GM19035 (cell line): ENCODE data around the gene OSBP.
"Not testable (repeated sequence)": the region's sequence is repeated elsewhere in the genome, so short reads cannot be mapped to it uniquely, and the experiment has no call there.

Experiments
- ATAC-seq: cut with Tn5 transposase; IDR thresholded peaks from one replicate; pipeline ENCODE4 v1.9.1; 2021; ENCODE audit not compliant: unreplicated experiment

The OSBP gene, protein sequence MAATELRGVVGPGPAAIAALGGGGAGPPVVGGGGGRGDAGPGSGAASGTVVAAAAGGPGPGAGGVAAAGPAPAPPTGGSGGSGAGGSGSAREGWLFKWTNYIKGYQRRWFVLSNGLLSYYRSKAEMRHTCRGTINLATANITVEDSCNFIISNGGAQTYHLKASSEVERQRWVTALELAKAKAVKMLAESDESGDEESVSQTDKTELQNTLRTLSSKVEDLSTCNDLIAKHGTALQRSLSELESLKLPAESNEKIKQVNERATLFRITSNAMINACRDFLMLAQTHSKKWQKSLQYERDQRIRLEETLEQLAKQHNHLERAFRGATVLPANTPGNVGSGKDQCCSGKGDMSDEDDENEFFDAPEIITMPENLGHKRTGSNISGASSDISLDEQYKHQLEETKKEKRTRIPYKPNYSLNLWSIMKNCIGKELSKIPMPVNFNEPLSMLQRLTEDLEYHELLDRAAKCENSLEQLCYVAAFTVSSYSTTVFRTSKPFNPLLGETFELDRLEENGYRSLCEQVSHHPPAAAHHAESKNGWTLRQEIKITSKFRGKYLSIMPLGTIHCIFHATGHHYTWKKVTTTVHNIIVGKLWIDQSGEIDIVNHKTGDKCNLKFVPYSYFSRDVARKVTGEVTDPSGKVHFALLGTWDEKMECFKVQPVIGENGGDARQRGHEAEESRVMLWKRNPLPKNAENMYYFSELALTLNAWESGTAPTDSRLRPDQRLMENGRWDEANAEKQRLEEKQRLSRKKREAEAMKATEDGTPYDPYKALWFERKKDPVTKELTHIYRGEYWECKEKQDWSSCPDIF

GRCh38 chr11:59615637-59616395 lies at the start of gene OSBP:
TSS of gene OSBP (minus strand) at chr11:59615774. CDS start at chr11:59615664, 110 bp downstream.
- ATAC-seq, result peak; percentile 87

DNA sequence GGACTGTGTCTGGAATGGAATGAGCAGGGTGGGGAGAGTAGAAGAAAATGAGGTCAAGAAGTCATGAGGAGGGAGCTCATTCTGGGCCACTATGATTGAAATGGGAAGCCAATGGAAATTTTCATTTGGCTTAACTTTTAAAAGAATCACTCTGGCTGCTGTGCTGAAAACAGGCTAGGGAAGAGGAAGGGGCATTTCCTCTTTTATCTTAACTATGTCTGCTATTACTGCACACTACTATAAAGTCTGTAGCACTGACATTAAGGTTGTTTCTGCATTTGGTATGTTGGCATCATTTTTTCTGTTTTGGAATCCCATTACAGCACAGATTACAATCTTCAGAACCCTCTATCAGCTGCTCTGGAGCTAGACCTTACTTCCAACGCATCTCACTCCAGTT lies 45.0 kb upstream of the OSBP start:
- ATAC-seq, result no peak

DNA sequence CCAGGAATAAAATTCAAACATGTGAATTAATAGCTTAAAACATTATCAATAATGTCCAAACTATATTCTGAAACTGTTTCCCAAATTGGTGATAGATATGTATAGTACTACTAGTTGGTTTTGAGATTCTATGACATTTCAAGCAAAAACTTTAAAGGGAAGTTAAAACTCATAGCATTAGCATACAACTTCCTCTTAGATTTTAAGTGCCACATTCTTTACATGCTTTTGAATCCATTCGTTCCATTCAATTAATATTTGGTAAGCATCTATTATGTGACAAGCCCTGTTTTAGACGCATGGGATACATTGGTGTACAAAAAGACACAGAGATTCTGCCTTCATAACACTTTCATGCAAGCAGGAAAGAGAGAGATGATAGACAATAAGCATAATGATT lies 44.4 kb upstream of the OSBP start:
- no peak for ATAC-seq

DNA sequence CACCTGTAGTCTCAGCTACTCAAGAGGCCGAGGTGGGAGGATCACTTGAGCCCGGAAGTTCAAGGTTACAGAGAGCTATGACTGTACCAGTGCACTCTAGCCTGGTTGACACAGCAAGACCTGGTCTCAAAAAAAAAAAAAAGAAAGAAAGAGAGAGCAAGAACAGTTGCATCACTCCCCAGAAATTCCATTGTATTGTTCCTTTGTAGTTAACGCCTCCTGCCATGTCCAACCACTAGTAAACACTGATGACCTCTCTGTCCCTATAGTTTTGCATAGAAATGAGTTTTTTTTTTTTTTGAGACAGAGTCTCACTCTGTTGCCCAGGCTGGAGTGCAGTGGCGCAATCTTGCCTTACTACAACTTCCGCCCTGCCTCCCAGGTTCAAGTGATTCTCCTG lies 42.5 kb upstream of the OSBP start:
- ATAC-seq, result no peak

DNA sequence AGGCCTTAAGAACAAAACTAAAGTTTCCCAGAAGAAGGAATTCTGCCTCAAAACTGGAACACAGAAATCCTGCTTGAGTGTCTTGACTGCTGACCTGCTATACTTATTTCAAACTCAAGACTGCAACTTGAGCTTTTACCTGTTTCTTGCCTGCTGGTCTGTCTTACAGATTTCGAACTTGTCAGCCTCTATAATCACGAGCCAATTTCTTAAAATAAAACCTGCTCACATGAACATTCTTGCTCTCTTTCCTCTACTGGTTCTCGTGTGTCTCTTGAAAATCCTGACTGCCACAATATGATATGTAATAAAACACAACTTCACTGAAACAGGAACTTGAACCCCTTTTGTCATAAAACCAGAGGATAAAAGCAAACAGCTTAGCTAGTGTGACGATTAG lies 39.3 kb upstream of the OSBP start:
- ATAC-seq, result no peak

DNA sequence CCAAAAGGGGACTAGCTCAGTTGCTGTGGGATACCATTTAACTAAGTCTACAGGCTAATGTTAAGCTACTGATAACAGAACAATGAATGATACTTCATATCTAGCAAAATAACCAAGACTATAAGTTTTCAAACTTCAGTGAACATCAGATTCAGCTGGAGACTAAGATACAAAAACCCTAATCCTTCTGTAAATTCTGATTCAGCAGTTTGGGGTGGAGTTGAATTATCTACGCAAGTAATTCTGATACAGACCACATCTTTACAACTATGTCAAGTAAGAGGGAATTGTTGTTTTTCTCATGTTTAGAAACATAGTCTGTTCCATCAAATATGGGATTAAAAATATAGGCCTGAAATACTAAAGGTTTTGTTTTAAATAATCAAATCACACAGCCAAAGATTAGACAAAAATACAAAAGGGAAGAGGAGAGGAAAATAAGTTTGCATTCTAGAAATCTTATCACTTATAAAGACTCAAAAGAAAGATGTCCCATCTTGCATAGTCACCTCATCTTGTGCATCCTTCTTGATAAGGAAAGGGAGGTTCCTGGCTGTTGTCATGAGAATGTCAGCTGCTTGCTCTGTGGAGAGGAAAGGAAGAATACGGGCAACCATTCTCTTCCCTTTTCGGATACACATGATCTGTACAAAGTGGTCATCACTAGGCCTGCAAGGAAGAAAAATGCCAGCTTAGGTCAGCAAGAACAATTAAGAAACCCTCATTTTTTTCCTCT lies 31.8 kb upstream of the OSBP start:
- no peak for ATAC-seq

- no peak for ATAC-seq
Observed at GRCh38 chr11:59644528-59644927, 29.0 kb upstream of the OSBP start.

GRCh38 chr11:59643390-59643789 lies 27.8 kb upstream of the OSBP start:
- ATAC-seq, result no peak

- no peak for ATAC-seq
Observed at GRCh38 chr11:59641156-59641555, 25.6 kb upstream of the OSBP start.

GRCh38 chr11:59630493-59630892 lies 14.9 kb upstream of the OSBP start:
- ATAC-seq, result no peak

GRCh38 chr11:59629996-59630395 lies 14.4 kb upstream of the OSBP start:
- ATAC-seq, result no peak

DNA sequence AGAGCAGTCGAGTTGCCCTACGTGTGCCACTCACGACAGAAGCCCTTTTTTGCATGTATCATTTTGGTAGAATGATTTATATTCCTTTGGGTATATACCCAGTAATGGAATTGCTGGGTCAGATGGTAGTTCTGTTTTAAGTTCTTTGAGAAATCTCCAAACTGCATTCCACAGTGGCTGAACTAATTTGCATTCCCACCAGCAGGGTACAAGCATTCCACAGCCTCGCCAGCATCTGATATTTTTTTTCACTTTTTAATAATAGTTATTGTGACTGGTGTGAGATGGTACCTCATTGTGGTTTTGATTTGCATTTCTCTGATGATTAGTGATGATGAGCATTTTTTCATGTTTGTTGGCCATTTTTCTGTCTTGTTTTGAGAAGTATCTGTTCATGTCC lies 11.4 kb upstream of the OSBP start:
- not testable (repeated sequence) for ATAC-seq

GRCh38 chr11:59625703-59626102 lies 10.1 kb upstream of the OSBP start:
- ATAC-seq, result no peak

DNA sequence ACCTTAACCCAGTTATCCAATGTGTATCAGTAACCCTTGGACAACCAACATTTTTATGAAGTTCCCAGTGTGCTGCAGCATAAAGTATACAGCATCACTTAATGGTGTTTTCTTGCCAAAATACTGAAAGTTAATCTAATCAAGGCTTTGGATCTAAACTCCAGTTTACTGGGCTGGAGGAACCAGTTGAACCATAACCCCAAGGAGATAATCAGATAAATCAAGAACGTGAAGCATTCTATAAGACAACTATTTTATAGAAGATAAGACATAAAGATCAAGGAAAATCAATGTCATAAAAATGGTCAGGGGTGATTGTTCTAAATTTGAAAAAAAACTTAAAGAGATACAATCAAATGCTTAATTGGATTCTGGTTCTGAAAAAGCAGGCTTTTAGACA lies 2.3 kb upstream of the OSBP start:
- no peak for ATAC-seq

- ATAC-seq, result no peak
Observed at GRCh38 chr11:59616396-59616982, 915 bp upstream of the OSBP start.

GRCh38 chr11:59615120-59615636 lies 396 bp downstream of the OSBP start:
- ATAC-seq, result peak; percentile 22

DNA sequence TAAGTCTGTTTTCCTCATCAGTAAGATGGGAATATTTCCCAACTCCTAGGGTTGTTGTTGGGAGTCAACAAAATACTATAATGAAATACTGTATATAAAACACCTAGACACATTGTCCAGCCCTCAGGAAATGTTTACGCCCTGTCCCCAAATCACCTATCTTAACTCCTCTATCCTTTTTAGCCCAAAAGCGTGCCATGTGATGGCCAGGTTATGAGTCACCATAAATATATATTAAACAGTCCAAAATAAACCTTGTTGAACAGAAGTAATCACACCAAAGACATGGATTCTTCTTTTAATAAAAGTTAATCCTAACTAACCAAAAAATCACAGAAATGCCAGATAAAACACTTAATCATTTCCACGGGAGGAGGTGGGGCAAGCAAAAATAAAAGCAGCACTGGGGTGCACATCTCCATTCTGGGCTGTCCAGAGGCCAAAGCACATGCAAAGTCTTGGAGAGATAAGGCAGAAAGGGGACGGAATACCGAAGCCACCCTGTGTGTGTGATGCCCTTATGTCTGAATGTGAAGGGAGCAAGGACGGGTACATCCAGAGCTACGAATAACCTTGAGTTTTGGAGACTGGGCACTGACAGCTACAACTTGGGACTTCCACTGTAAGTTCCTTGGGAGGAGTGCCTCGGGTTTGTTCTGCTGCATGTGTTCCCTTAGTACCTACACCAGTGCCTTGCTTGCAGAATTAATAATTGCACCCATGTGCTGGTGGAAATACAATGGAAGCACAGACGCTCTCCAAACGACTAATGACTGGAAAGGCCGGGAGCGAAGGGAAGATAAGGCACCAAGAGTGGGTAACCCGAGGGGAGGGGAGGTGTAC lies 1.1 kb downstream of the OSBP start:
- ATAC-seq, result no peak

DNA sequence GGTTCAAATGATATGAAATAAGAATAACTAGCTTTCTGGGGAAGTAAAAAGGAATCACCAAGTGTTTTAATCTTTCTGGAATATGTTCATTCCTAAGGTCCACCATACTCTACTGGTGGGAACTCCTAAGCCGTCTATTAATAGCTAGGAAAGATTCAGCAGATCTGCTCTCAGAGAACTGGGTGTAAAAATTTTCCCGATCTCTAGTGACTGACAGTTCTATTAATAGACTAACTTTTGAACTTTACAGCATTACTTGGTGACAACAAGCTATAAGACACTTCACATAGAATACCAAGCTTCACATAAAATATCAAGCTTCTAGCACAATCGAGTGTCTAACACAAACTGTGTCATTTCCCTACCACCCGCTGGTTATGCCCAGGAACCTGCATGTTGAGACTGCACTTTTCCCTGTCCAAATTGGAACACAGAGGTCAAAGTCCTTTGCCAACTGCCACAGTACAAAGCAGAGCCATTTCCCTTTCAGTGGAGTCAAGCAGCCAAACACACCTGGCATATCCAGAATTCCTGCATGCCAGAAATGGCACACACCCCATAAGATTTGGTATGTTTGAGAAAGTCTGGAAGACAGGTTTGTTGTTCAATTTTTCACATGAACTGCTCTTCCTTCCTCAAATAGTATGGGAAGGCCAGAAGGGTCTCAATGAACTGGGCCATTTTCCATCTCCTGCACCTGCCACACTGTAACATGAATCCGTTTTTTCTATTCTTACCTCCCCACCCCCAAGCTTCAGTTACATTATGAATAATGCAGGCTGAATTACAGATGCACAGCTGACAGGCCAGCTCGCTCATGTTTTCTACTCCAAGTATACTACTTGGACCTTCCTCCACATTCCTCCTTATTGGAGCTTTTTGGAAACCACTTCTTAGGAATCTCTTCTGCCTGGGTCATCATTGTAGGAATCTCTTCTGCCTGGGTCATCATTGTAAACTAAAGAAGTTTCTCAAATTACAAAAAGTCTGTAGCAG lies 3.7 kb downstream of the OSBP start:
- ATAC-seq, result no peak
